Measurements from ENCODE around the gene USP44.

Gene USP44

DNA sequence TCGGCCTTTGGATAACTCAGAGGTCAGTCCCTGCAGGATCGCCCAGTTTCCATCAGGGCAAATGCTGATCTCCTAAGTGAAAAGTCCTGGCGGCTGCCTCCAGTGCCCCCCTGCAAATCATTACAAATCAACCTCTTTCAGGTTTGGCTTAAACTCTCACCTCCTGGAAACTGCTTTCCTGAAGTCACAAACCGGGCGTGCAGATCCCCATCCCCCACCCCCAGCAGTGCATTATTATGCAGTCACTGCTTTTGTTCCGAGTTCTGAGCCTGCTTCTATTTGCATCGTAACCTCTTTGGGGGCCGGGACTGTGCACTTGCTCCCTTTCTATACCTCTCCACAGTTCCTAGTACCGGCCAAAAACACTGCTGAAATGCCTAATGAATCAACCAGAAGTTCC is at the start of gene USP44:
TSS of gene USP44 (minus strand) at position 172 of the 400 bp plus-strand sequence. CDS start 17,220 bp downstream, outside the sequence.
- TF ChIP-seq, protein P1, sequence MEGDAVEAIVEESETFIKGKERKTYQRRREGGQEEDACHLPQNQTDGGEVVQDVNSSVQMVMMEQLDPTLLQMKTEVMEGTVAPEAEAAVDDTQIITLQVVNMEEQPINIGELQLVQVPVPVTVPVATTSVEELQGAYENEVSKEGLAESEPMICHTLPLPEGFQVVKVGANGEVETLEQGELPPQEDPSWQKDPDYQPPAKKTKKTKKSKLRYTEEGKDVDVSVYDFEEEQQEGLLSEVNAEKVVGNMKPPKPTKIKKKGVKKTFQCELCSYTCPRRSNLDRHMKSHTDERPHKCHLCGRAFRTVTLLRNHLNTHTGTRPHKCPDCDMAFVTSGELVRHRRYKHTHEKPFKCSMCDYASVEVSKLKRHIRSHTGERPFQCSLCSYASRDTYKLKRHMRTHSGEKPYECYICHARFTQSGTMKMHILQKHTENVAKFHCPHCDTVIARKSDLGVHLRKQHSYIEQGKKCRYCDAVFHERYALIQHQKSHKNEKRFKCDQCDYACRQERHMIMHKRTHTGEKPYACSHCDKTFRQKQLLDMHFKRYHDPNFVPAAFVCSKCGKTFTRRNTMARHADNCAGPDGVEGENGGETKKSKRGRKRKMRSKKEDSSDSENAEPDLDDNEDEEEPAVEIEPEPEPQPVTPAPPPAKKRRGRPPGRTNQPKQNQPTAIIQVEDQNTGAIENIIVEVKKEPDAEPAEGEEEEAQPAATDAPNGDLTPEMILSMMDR (conservative IDR thresholded peaks at IDR 0.05; ENCODE audit: low read depth, low read length), result no peak
- Histone ChIP-seq H3K4me1 (ENCODE audit: low read depth, poor library complexity, severe bottlenecking) (no peaks in the 10 kb centered on the region), H3K27me3 (ENCODE audit: insufficient read depth, low read depth) (no peaks in the 10 kb centered on the region), H2AFZ (ENCODE audit: low read depth) (no peak within 1 kb of the TSS), H3K36me3 (ENCODE audit: insufficient read depth) (no peaks in the 10 kb centered on the region), H4K20me1 (ENCODE audit: insufficient read depth) (no peaks in the 10 kb centered on the region), H3K9ac (no peak within 1 kb of the TSS), H3K79me2 (ENCODE audit: insufficient read depth, low read depth) (no peaks in the 10 kb centered on the region), H3K4me3 (IDR thresholded peaks at IDR 0.05; ENCODE audit: insufficient read depth, low read depth, low read length) (no peak within 1 kb of the TSS), H3K4me2 (no peak within 1 kb of the TSS), H3K27ac (no peak within 1 kb of the TSS)

- no peak overlapping the region for H3K4me2 ChIP-seq
- H3K4me1 ChIP-seq (ENCODE audit: low read depth, poor library complexity, severe bottlenecking), result no peaks in the 10 kb centered on the region
- H3K79me2 ChIP-seq (ENCODE audit: insufficient read depth, low read depth), result no peaks in the 10 kb centered on the region
- H4K20me1 ChIP-seq (ENCODE audit: insufficient read depth), result no peaks in the 10 kb centered on the region
- TF ChIP-seq, protein P1 (conservative IDR thresholded peaks at IDR 0.05; ENCODE audit: low read depth, low read length), result no peak
- no peak overlapping the region for H3K9ac ChIP-seq
- H3K27me3 ChIP-seq (ENCODE audit: insufficient read depth, low read depth), result no peaks in the 10 kb centered on the region
- no peaks in the 10 kb centered on the region for H3K36me3 ChIP-seq (ENCODE audit: insufficient read depth)
- no peak overlapping the region for H3K4me3 ChIP-seq (IDR thresholded peaks at IDR 0.05; ENCODE audit: insufficient read depth, low read depth, low read length)
- no peak overlapping the region for H3K27ac ChIP-seq
- H2AFZ ChIP-seq (ENCODE audit: low read depth), result no peak overlapping the region
These were observed 49.3 kb upstream of the USP44 start for GRCh38 chr12:95600567-95600966.

- Histone ChIP-seq H3K27ac (no peak overlapping the region), H4K20me1 (ENCODE audit: insufficient read depth) (no peaks in the 10 kb centered on the region), H3K27me3 (ENCODE audit: insufficient read depth, low read depth) (no peaks in the 10 kb centered on the region), H3K4me1 (ENCODE audit: low read depth, poor library complexity, severe bottlenecking) (no peaks in the 10 kb centered on the region), H3K4me3 (IDR thresholded peaks at IDR 0.05; ENCODE audit: insufficient read depth, low read depth, low read length) (no peak overlapping the region), H3K9ac (no peak overlapping the region), H3K79me2 (ENCODE audit: insufficient read depth, low read depth) (no peaks in the 10 kb centered on the region), H3K4me2 (no peak overlapping the region), H2AFZ (ENCODE audit: low read depth) (no peak overlapping the region), H3K36me3 (ENCODE audit: insufficient read depth) (no peaks in the 10 kb centered on the region)
- TF ChIP-seq, protein P1 (conservative IDR thresholded peaks at IDR 0.05; ENCODE audit: low read depth, low read length), result no peak
These were observed 48.6 kb upstream of the USP44 start for GRCh38 chr12:95599880-95600279.

GRCh38 chr12:95594136-95594535 is 42.9 kb upstream of the USP44 start:
- Histone ChIP-seq H2AFZ (ENCODE audit: low read depth) (no peak overlapping the region), H4K20me1 (ENCODE audit: insufficient read depth) (no peaks in the 10 kb centered on the region), H3K27me3 (ENCODE audit: insufficient read depth, low read depth) (no peaks in the 10 kb centered on the region), H3K36me3 (ENCODE audit: insufficient read depth) (no peaks in the 10 kb centered on the region), H3K4me2 (no peak overlapping the region), H3K27ac (no peak overlapping the region), H3K9ac (no peak overlapping the region), H3K79me2 (ENCODE audit: insufficient read depth, low read depth) (no peaks in the 10 kb centered on the region), H3K4me1 (ENCODE audit: low read depth, poor library complexity, severe bottlenecking) (no peaks in the 10 kb centered on the region), H3K4me3 (IDR thresholded peaks at IDR 0.05; ENCODE audit: insufficient read depth, low read depth, low read length) (no peak overlapping the region)
- TF ChIP-seq, protein P1 (conservative IDR thresholded peaks at IDR 0.05; ENCODE audit: low read depth, low read length), result no peak
